ENCODE results near the gene SYNPO.

DNA sequence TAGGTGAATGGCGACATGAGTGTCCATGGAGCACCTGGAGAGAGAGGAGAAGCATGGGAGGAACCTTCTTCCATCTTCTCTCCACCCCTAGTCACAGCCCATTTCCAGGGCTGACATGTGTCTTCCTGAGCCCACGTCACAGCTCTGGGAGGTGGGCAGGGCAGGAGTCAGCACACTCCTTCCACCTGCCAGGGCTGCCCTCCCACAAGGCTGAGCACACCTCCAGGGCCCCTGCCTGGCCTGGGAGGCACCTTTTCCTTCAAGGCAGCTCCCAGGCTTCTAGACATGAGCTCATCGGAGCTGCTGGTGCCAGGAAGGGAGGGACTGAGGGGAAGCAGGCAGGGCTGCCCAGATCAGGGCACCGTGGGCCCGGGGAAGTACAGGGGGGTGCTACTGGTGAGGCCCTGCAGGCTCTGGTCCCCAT is 13.6 kb upstream of the SYNPO start:
- no peak for TF ChIP-seq EZH2 (IDR thresholded peaks at IDR 0.05; ENCODE audit: insufficient read depth, low read length)
- TF ChIP-seq, protein P1, sequence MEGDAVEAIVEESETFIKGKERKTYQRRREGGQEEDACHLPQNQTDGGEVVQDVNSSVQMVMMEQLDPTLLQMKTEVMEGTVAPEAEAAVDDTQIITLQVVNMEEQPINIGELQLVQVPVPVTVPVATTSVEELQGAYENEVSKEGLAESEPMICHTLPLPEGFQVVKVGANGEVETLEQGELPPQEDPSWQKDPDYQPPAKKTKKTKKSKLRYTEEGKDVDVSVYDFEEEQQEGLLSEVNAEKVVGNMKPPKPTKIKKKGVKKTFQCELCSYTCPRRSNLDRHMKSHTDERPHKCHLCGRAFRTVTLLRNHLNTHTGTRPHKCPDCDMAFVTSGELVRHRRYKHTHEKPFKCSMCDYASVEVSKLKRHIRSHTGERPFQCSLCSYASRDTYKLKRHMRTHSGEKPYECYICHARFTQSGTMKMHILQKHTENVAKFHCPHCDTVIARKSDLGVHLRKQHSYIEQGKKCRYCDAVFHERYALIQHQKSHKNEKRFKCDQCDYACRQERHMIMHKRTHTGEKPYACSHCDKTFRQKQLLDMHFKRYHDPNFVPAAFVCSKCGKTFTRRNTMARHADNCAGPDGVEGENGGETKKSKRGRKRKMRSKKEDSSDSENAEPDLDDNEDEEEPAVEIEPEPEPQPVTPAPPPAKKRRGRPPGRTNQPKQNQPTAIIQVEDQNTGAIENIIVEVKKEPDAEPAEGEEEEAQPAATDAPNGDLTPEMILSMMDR (IDR thresholded peaks at IDR 0.05; ENCODE audit: insufficient read depth, low read depth, low read length): no peak

All from astrocyte (in vitro differentiated cells and primary cell).